A673 (cell line): ENCODE data around the gene ITPR3. TPM values are rescaled to one million over a fixed set of nuclear protein-coding genes. Genes with fewer than 3 reads are reported as not detected.

ENCODE experiments used
- BruUV-seq: library from RNA; stranded (reverse); fragments of 400-500 nt; replicated peaks from 2 replicates; lab custom pipeline; 2021; lab: Mats Ljungman, UMichigan
- CTCF ChIA-PET: fragments of 300-600 bp; sonication (Branson Sonifier 250); formaldehyde crosslinking; loops from one replicate; lab custom pipeline; 2022; ENCODE audit warnings: antibody characterized with exemption; lab: Charles Lee
- POLR2A ChIA-PET: fragments of 300-600 bp; sonication (Branson Sonifier 250); formaldehyde crosslinking; loops from one replicate; lab custom pipeline; 2022; ENCODE audit warnings: antibody characterized with exemption; ENCODE audit not compliant: low non-redundant PET; lab: Charles Lee
- DNase-seq: peaks from one replicate; pipeline ENCODE4 v3.0.0-alpha.2; 2015; ENCODE audit warnings: low spot score
- H3K27ac ChIP-seq: fragments of 200-600 bp; sonication (generic); 2 replicates; pipeline ENCODE4 v1.5.1; 2016; ENCODE audit warnings: mixed run types, low read depth, mild to moderate bottlenecking, mixed read lengths, antibody characterized with exemption, low read length; ENCODE audit not compliant: poor library complexity, severe bottlenecking
- H3K27me3 ChIP-seq: fragments of 200-600 bp; sonication (generic); replicated peaks from 2 replicates; pipeline ENCODE4 v1.6.1; 2017; ENCODE audit warnings: mixed run types, low read depth, mild to moderate bottlenecking, mixed read lengths, antibody characterized with exemption, low read length; ENCODE audit not compliant: insufficient read depth, poor library complexity
- H3K36me3 ChIP-seq: fragments of 200-600 bp; sonication (generic); 2 replicates; pipeline ENCODE4 v1.6.1; 2016; ENCODE audit warnings: mixed run types, mild to moderate bottlenecking, mixed read lengths, antibody characterized with exemption, low read length; ENCODE audit not compliant: insufficient read depth, poor library complexity, severe bottlenecking
- H3K4me1 ChIP-seq: fragments of 200-600 bp; sonication (generic); 2 replicates; pipeline ENCODE4 v1.6.1; 2017; ENCODE audit warnings: mixed run types, mild to moderate bottlenecking, mixed read lengths, antibody characterized with exemption, low read length; ENCODE audit not compliant: insufficient read depth, poor library complexity, severe bottlenecking
- H3K4me3 ChIP-seq: fragments of 200-600 bp; sonication (generic); 2 replicates; pipeline ENCODE4 v1.5.1; 2016; ENCODE audit warnings: low read depth, mixed run types, mild to moderate bottlenecking, mixed read lengths, low read length; ENCODE audit not compliant: poor library complexity, severe bottlenecking
- H3K9me3 ChIP-seq: fragments of 200-600 bp; sonication (generic); 2 replicates; pipeline ENCODE4 v1.6.1; 2016; ENCODE audit warnings: mixed run types, low read depth, mild to moderate bottlenecking, mixed read lengths, antibody characterized with exemption, low read length; ENCODE audit not compliant: poor library complexity, severe bottlenecking
- CTCF ChIP-seq: fragments of 300-800, 200-600 bp; sonication (generic); conservative IDR thresholded peaks from 2 replicates; pipeline ENCODE4 v1.5.1; 2017; ENCODE audit warnings: low read depth, mild to moderate bottlenecking, antibody characterized with exemption, low read length, moderate library complexity, mixed read lengths
- EZH2 ChIP-seq: fragments of 200-600 bp; sonication (generic); IDR thresholded peaks from 2 replicates; pipeline ENCODE4 v1.6.1; 2017; ENCODE audit warnings: borderline replicate concordance, low read depth, mild to moderate bottlenecking, mixed read lengths, antibody characterized with exemption, low read length; ENCODE audit not compliant: poor library complexity, severe bottlenecking
- intact Hi-C: fragments of 100-400 bp; cut with micrococcal nuclease; formaldehyde crosslinking; loops from one replicate; pipeline ENCODE4 v1.10.0; 2022; ENCODE audit not compliant: unreplicated experiment
- total RNA-seq: library from RNA; stranded (reverse); gene quantifications from 2 replicates; pipeline ENCODE4 v1.2.3, GENCODE V29; 2021

ITPR3 gene
- total RNA-seq, 1 experiment from 2014 or later: 27.8 TPM

GRCh38 chr6:33588894-33589293, 32.2 kb upstream of the ITPR3 start:
- intact Hi-C loops: loop anchor here (5.0 to 10.0 kb wide), 2 partner anchors 43 to 446 kb away; no protein-coding TSS in a partner anchor
- no peaks in the 10 kb centered on the region for H3K27me3 ChIP-seq
- no peak for TF ChIP-seq EZH2
- TF ChIP-seq CTCF: no peak
- no peaks in the 10 kb centered on the region for H3K36me3 ChIP-seq
- ChIA-PET CTCF (no interaction called here), POLR2A (no interaction called here)
- H3K4me3 ChIP-seq: no peak overlapping the region
- no peak overlapping the region for H3K27ac ChIP-seq
- DNase-seq: no peak
- BruUV-seq: no TSS peak
- H3K4me1 ChIP-seq: no peaks in the 10 kb centered on the region
- H3K9me3 ChIP-seq: no peaks in the 10 kb centered on the region

- BruUV-seq: no TSS peak
- ChIA-PET CTCF (interaction anchor here (1.0 kb wide), 1 partner anchor 111 kb away, joined by 5 read pairs; no protein-coding TSS in a partner anchor), POLR2A (no interaction called here)
- Histone ChIP-seq H3K27ac (no peak overlapping the region), H3K27me3 (no peaks in the 10 kb centered on the region), H3K36me3 (no peaks in the 10 kb centered on the region), H3K4me1 (no peaks in the 10 kb centered on the region), H3K4me3 (no peak overlapping the region), H3K9me3 (no peaks in the 10 kb centered on the region)
- no peak for TF ChIP-seq EZH2
- TF ChIP-seq CTCF: no peak
- DNase-seq: no peak
- intact Hi-C loops: loop anchor here (5.0 to 10.0 kb wide), 2 partner anchors 43 to 445 kb away; no protein-coding TSS in a partner anchor
Observed at GRCh38 chr6:33589392-33589730, 31.8 kb upstream of the ITPR3 start.

GRCh38 chr6:33589731-33590530, 31.2 kb upstream of the ITPR3 start:
- BruUV-seq: no TSS peak
- Histone ChIP-seq H3K27me3 (no peaks in the 10 kb centered on the region), H3K4me3 (no peak overlapping the region), H3K4me1 (no peaks in the 10 kb centered on the region), H3K27ac (no peak overlapping the region), H3K9me3 (no peaks in the 10 kb centered on the region), H3K36me3 (no peaks in the 10 kb centered on the region)
- ChIA-PET CTCF (interaction anchor here (0.5 to 1.0 kb wide), 4 partner anchors 74 to 1064 kb away, joined by 3 to 5 read pairs (median 4); no protein-coding TSS in a partner anchor), POLR2A (no interaction called here)
- TF ChIP-seq CTCF (peak; percentile 82), EZH2 (no peak)
- peak; percentile 56 for DNase-seq
- intact Hi-C loops: loop anchor here (5.0 to 10.0 kb wide), 2 partner anchors 42 to 445 kb away; no protein-coding TSS in a partner anchor
